GM19438 (cell line): ENCODE measurements around the gene SYT15.
"Not testable (repeated sequence)": the region's sequence is repeated elsewhere in the genome, so short reads cannot be mapped to it uniquely, and the experiment has no call there.

Experiments used
- ATAC-seq: cut with Tn5 transposase; IDR thresholded peaks from one replicate; pipeline ENCODE4 v1.9.1; 2021; ENCODE audit warnings: low read depth; ENCODE audit not compliant: unreplicated experiment

The SYT15 gene

GRCh38 chr10:46578474-46579178, at the start of gene SYT15:
TSS of gene SYT15 (plus strand) at chr10:46579128. CDS start at chr10:46579169, 41 bp downstream.
- not testable (repeated sequence) for ATAC-seq

GRCh38 chr10:46529742-46530141, 49.2 kb upstream of the SYT15 start:
- not testable (repeated sequence) for ATAC-seq

GRCh38 chr10:46530249-46531186, 48.4 kb upstream of the SYT15 start:
- no peak for ATAC-seq

- ATAC-seq: not testable (repeated sequence)
Measured at GRCh38 chr10:46532256-46532655, 46.7 kb upstream of the SYT15 start.

GRCh38 chr10:46534828-46535524, 44.0 kb upstream of the SYT15 start:
- no peak for ATAC-seq

- no peak for ATAC-seq
Measured at GRCh38 chr10:46536171-46536570, 42.8 kb upstream of the SYT15 start.

GRCh38 chr10:46536781-46537180, 42.1 kb upstream of the SYT15 start:
- ATAC-seq: no peak

GRCh38 chr10:46537309-46537708, 41.6 kb upstream of the SYT15 start:
- ATAC-seq: no peak

- no peak for ATAC-seq
Measured at GRCh38 chr10:46538155-46538554, 40.8 kb upstream of the SYT15 start.

- ATAC-seq: no peak
Measured at GRCh38 chr10:46538717-46539426, 40.1 kb upstream of the SYT15 start.

GRCh38 chr10:46539596-46540411, 39.1 kb upstream of the SYT15 start:
- no peak for ATAC-seq

GRCh38 chr10:46540412-46541016, 38.4 kb upstream of the SYT15 start:
- ATAC-seq: no peak

GRCh38 chr10:46541017-46541661, 37.8 kb upstream of the SYT15 start:
- no peak for ATAC-seq

- no peak for ATAC-seq
Measured at GRCh38 chr10:46541735-46542566, 37.0 kb upstream of the SYT15 start.

GRCh38 chr10:46542567-46543465, 36.1 kb upstream of the SYT15 start:
- ATAC-seq: no peak

- ATAC-seq: no peak
Measured at GRCh38 chr10:46543466-46544377, 35.2 kb upstream of the SYT15 start.
